Measurements from ENCODE around the gene HOXC11.

The HOXC11 gene

GRCh38 chr12:53998110-53998899 is 25.4 kb downstream of the HOXC11 start:
- no peaks in the 10 kb centered on the region for H3K9me3 Mint-ChIP-seq
- H3K27me3 Mint-ChIP-seq, result peaks cover 90% of the 10 kb centered on the region
- peaks cover 36% of the 10 kb centered on the region for H3K4me1 Mint-ChIP-seq (ENCODE audit: low read depth)
- no peak overlapping the region for H3K27ac Mint-ChIP-seq
- H3K36me3 Mint-ChIP-seq (ENCODE audit: low read depth), result no peaks in the 10 kb centered on the region
- H3K4me3 Mint-ChIP-seq, result no peak overlapping the region

- peaks cover 90% of the 10 kb centered on the region for H3K27me3 Mint-ChIP-seq
- no peaks in the 10 kb centered on the region for H3K36me3 Mint-ChIP-seq (ENCODE audit: low read depth)
- no peak overlapping the region for H3K4me3 Mint-ChIP-seq
- no peaks in the 10 kb centered on the region for H3K9me3 Mint-ChIP-seq
- H3K27ac Mint-ChIP-seq, result no peak overlapping the region
- H3K4me1 Mint-ChIP-seq (ENCODE audit: low read depth), result peaks cover 35% of the 10 kb centered on the region
Measured at GRCh38 chr12:53998900-53999236, 25.9 kb downstream of the HOXC11 start.

DNA sequence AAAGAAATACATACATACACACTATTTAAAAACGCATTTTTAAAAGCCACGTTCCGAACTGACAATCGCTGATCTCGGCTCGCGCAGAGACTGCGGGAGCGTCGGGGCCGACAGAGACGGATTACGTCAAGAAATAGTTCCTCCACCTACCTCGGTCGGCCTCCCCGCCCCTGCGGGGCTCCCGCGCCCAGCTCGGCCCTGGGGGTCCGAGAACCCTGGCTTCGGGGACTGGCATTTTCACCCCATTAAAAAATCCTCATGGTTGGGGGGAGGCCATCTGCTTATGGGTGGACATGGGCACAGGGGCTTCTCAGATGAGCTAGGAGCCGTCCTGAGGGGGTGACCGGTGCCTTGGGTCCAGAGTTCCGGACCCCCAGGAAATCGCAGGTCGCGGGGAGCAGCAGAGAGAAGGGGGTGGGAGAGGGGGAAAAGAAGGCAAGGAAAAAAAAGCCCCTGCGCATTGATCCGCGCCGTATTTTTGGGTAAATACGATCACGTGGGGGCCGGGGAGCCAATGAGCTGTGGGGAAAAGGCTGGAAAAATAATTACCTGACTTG is 26.7 kb downstream of the HOXC11 start:
- H3K9me3 Mint-ChIP-seq, result no peaks in the 10 kb centered on the region
- H3K27me3 Mint-ChIP-seq, result peaks cover 90% of the 10 kb centered on the region
- H3K36me3 Mint-ChIP-seq (ENCODE audit: low read depth), result no peaks in the 10 kb centered on the region
- peak overlapping the region; percentile 51 for H3K4me3 Mint-ChIP-seq
- peaks cover 32% of the 10 kb centered on the region for H3K4me1 Mint-ChIP-seq (ENCODE audit: low read depth)
- no peak overlapping the region for H3K27ac Mint-ChIP-seq

GRCh38 chr12:54000116-54001114 is 27.5 kb downstream of the HOXC11 start, which contains the start of gene HOXC9:
HOXC9 (plus strand) TSS chr12:54000161; CDS start chr12:54000189, 28 bp downstream.
- peaks cover 90% of the 10 kb centered on the region for H3K27me3 Mint-ChIP-seq
- peak within 1 kb of the TSS; percentile 51 for H3K4me3 Mint-ChIP-seq
- H3K9me3 Mint-ChIP-seq, result no peaks in the 10 kb centered on the region
- H3K4me1 Mint-ChIP-seq (ENCODE audit: low read depth), result peaks cover 27% of the 10 kb centered on the region
- no peaks in the 10 kb centered on the region for H3K36me3 Mint-ChIP-seq (ENCODE audit: low read depth)
- H3K27ac Mint-ChIP-seq, result no peak within 1 kb of the TSS

GRCh38 chr12:54001283-54002187 is 28.6 kb downstream of the HOXC11 start:
- Mint-ChIP-seq H3K4me3 (no peak overlapping the region), H3K27me3 (peaks cover 90% of the 10 kb centered on the region), H3K4me1 (ENCODE audit: low read depth) (peaks cover 22% of the 10 kb centered on the region), H3K9me3 (no peaks in the 10 kb centered on the region), H3K27ac (no peak overlapping the region), H3K36me3 (ENCODE audit: low read depth) (no peaks in the 10 kb centered on the region)

GRCh38 chr12:54002278-54002914 is 29.5 kb downstream of the HOXC11 start:
- H3K27ac Mint-ChIP-seq, result no peak overlapping the region

DNA sequence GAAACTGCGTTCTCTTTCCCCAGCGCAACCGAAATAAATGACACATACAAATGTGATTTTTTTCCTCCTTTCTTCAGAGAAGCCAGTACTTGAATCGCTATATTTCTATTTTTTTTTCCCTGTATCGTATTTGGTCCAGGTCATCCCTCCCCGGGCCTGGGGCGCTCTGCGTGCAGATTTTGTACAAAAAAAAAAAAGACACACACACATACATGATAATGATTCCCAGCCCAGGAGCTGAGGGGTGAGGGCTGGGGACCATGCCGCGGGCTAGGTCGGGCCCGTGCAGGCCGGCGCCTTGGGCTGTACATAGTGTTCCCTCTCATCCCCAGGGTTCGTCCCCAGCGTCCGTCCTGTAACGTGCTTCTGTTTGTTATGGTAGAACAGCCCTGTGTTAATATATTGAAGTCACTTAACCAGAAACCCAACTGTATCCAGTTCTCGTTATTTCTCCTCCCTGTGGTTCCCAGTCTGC is 30.0 kb downstream of the HOXC11 start:
- H3K36me3 Mint-ChIP-seq (ENCODE audit: low read depth), result no peaks in the 10 kb centered on the region
- H3K4me1 Mint-ChIP-seq (ENCODE audit: low read depth), result peaks cover 13% of the 10 kb centered on the region
- no peak overlapping the region for H3K4me3 Mint-ChIP-seq

More at GRCh38 chr12:54002278-54002914, 29.5 kb downstream of the HOXC11 start:
- no peaks in the 10 kb centered on the region for H3K36me3 Mint-ChIP-seq (ENCODE audit: low read depth)
- H3K4me1 Mint-ChIP-seq (ENCODE audit: low read depth), result peaks cover 17% of the 10 kb centered on the region
- H3K9me3 Mint-ChIP-seq, result no peaks in the 10 kb centered on the region
- H3K27me3 Mint-ChIP-seq, result peaks cover 92% of the 10 kb centered on the region
- H3K4me3 Mint-ChIP-seq, result no peak overlapping the region

GRCh38 chr12:54003625-54004024 is 30.7 kb downstream of the HOXC11 start:
- no peak overlapping the region for H3K27ac Mint-ChIP-seq

More for the DNA sequence above, 30.0 kb downstream of the HOXC11 start:
- Mint-ChIP-seq H3K27ac (no peak overlapping the region), H3K9me3 (no peaks in the 10 kb centered on the region), H3K27me3 (peaks cover 92% of the 10 kb centered on the region)

DNA sequence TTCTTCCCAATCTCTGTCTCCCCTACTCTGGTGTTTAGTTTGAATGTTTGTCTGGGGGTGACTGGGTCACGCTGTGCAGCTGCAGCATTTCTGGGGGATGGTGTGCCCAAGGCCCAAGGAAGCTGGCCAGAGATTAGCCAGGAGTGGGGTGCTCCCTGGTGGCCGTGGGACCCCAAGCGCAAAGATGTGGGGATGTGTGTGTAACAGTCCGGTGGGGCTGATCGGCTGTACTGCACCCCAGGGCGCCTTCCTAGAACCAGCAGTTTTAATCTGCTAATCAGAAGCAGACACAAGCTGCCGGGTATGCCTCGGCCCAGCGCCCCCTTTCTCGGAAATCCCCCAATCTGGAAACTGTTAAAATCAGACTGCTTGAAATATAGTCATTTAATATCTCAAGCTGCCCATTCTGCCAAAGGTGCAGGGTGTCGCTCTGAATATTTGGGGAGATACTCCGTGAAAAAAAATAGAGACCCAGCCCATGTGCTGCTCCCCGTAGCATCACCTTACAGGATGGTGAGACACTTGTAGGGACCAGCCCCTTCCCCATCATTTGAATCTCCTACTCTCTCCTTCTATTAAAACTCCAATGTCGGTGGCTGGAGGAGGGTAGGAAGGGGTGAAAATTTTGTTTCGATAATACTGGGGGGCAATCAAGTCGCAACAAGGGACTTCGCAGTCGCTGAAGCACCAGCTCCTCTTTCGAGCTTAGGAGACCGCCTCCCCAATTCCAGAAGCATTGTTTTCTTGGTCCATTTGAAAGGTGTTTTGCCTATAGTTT is 31.3 kb downstream of the HOXC11 start:
- Mint-ChIP-seq H3K27me3 (peaks cover 86% of the 10 kb centered on the region), H3K4me3 (no peak overlapping the region), H3K36me3 (ENCODE audit: low read depth) (no peaks in the 10 kb centered on the region), H3K27ac (no peak overlapping the region), H3K9me3 (no peaks in the 10 kb centered on the region), H3K4me1 (ENCODE audit: low read depth) (peaks cover 14% of the 10 kb centered on the region)

More at GRCh38 chr12:54003625-54004024, 30.7 kb downstream of the HOXC11 start:
- peaks cover 90% of the 10 kb centered on the region for H3K27me3 Mint-ChIP-seq
- H3K36me3 Mint-ChIP-seq (ENCODE audit: low read depth), result no peaks in the 10 kb centered on the region
- H3K4me1 Mint-ChIP-seq (ENCODE audit: low read depth), result peaks cover 13% of the 10 kb centered on the region
- no peak overlapping the region for H3K4me3 Mint-ChIP-seq
- no peaks in the 10 kb centered on the region for H3K9me3 Mint-ChIP-seq

DNA sequence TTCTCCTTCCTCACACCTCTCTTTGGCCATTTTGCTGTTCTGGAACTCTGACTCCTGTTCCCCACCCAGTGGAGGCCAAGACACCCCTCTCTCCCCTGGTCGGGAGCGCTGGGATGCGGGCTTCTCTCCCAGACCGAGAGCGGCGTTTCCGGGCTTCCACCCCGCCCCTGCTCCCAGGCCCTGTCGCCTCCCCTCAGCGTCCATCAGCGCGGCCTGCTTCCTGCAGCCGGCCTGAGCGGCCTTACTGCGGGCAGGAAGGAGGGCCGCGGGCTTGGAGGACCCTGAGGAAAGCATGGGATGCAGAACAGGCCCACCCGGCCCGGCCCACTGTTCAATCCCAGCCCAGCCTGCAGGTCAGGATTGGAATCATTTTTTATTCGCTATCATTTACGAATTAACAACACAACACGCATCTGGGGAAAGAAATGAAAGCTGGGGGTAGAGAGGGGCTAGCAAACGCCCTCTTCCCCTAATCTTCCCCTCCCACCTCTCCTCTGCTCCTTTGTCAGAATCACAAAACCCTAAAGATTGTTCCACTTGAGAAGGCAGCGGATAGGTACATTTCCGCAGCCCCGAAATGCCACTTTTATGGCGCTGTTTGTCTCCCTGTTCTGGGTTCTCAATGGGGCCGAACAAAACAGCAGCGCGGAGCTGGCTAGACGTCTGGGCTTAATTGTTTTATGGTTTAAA is 32.1 kb downstream of the HOXC11 start:
- H3K27ac Mint-ChIP-seq, result no peak overlapping the region
- peaks cover 87% of the 10 kb centered on the region for H3K27me3 Mint-ChIP-seq
- H3K4me3 Mint-ChIP-seq, result no peak overlapping the region

DNA sequence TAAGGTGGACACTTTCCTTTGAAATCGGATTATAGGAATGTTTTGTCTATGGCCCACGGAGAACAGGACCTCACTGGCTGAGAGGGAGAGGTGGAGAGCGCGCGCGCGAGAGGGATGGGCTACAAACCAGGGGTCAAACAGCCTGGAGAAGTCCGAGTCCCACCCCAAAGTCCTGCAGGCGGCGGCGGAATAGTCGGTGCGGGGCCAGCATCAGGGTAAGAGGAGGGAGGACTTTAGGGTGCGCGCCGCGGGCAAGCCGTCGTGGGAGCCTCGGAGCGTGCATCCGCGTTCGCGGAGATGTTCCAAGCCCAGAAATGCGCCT is 32.6 kb downstream of the HOXC11 start:
- Mint-ChIP-seq H3K9me3 (no peaks in the 10 kb centered on the region), H3K27me3 (peaks cover 88% of the 10 kb centered on the region), H3K27ac (no peak overlapping the region), H3K36me3 (ENCODE audit: low read depth) (no peaks in the 10 kb centered on the region), H3K4me3 (no peak overlapping the region), H3K4me1 (ENCODE audit: low read depth) (peaks cover 18% of the 10 kb centered on the region)

More for the DNA sequence above, 32.1 kb downstream of the HOXC11 start:
- Mint-ChIP-seq H3K9me3 (no peaks in the 10 kb centered on the region), H3K36me3 (ENCODE audit: low read depth) (no peaks in the 10 kb centered on the region), H3K4me1 (ENCODE audit: low read depth) (peaks cover 18% of the 10 kb centered on the region)

DNA sequence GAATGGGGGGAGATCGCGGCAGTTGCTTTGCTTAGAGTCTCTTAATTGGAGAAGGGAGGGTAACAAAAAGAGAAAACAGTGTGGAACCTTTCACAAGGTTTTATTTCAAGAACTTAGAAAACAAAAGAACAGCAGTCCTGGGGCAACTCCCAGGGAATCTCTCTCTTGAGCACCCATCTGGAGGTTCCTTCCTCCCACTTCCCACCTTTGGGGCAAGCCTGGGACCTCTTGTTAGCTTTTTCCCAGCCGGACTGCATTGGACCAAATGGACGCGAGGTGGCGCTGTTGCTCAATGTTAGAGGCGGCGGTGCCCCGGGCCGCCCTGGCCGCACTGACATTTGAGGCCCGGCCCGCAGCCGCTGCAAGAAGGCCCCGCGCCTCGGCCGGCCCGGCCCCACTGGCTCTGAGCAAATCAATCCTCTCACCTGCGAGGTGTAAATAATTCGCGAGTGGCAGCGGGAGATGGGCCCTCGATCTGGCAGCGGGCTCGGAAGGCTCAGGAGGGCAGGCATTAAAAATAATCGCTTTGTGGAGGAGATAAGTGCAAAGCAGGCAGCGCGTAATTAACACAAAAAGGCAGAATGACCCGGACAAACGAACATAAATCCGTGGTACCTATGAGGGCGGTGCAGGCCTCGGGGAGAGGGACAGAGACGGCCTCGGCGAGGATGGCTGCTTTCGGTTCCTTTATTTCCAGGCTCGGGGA is 33.1 kb downstream of the HOXC11 start:
- Mint-ChIP-seq H3K9me3 (no peaks in the 10 kb centered on the region), H3K27ac (no peak overlapping the region), H3K4me3 (peak overlapping the region; percentile 66), H3K4me1 (ENCODE audit: low read depth) (peaks cover 19% of the 10 kb centered on the region), H3K27me3 (peaks cover 88% of the 10 kb centered on the region), H3K36me3 (ENCODE audit: low read depth) (no peaks in the 10 kb centered on the region)

Data from stimulated activated naive CD8-positive, alpha-beta T cell treated with anti-CD3 and anti-CD28 coated beads, Interleukin-15, Interleukin-2, amounts not matched to agents 100 ng/mL and 50 ng/mL, for 24 hours (primary cell).